NCI-H774 (cell line): ENCODE data around the gene CPAMD8.
"Not testable (repeated sequence)": the region's sequence is repeated elsewhere in the genome, so short reads cannot be mapped to it uniquely, and the experiment has no call there.

Experiments
- DNase-seq: peaks from one replicate; lab custom pipeline; 2025; lab: John Stamatoyannopoulos, UW

The CPAMD8 gene

GRCh38 chr19:16874978-16875299 is 151.7 kb downstream of the CPAMD8 start:
- DNase-seq = not testable (repeated sequence)

GRCh38 chr19:16874250-16874977 is 152.2 kb downstream of the CPAMD8 start:
- no peak for DNase-seq

- DNase-seq = no peak
These were observed 153.0 kb downstream of the CPAMD8 start for GRCh38 chr19:16873594-16873993.

GRCh38 chr19:16872728-16873127 is 153.9 kb downstream of the CPAMD8 start:
- DNase-seq = no peak

GRCh38 chr19:16871871-16872270 is 154.7 kb downstream of the CPAMD8 start:
- no peak for DNase-seq

GRCh38 chr19:16869331-16869972 is 157.2 kb downstream of the CPAMD8 start:
- DNase-seq = no peak

GRCh38 chr19:16868423-16869130 is 158.0 kb downstream of the CPAMD8 start:
- no peak for DNase-seq

- no peak for DNase-seq
These were observed 159.4 kb downstream of the CPAMD8 start for GRCh38 chr19:16867211-16867610.

GRCh38 chr19:16862826-16863415 is 163.7 kb downstream of the CPAMD8 start:
- DNase-seq = no peak

- DNase-seq = no peak
These were observed 164.8 kb downstream of the CPAMD8 start for GRCh38 chr19:16861834-16862233.

- no peak for DNase-seq
These were observed 165.6 kb downstream of the CPAMD8 start for GRCh38 chr19:16861011-16861410.

GRCh38 chr19:16860118-16860517 is 166.5 kb downstream of the CPAMD8 start:
- DNase-seq = no peak

- no peak for DNase-seq
These were observed 167.0 kb downstream of the CPAMD8 start for GRCh38 chr19:16859626-16860025.

- DNase-seq = no peak
These were observed 170.5 kb downstream of the CPAMD8 start for GRCh38 chr19:16856091-16856490.

GRCh38 chr19:16853066-16853465 is 173.5 kb downstream of the CPAMD8 start:
- no peak for DNase-seq

GRCh38 chr19:16851031-16851712 is 175.4 kb downstream of the CPAMD8 start:
- DNase-seq = no peak

- no peak for DNase-seq
These were observed 176.5 kb downstream of the CPAMD8 start for GRCh38 chr19:16850133-16850532.

- DNase-seq = no peak
These were observed 177.4 kb downstream of the CPAMD8 start for GRCh38 chr19:16849168-16849567.

GRCh38 chr19:16847430-16847829 is 179.2 kb downstream of the CPAMD8 start:
- no peak for DNase-seq

- DNase-seq = no peak
These were observed 179.7 kb downstream of the CPAMD8 start for GRCh38 chr19:16846901-16847300.
